GM23338 (cell line): ENCODE measurements around the gene INPPL1. TPM values are rescaled to one million over a fixed set of nuclear protein-coding genes. Genes with fewer than 3 reads are reported as not detected.

Experiments
- CREB1 ChIP-seq: fragments of 250-450 bp; sonication (Bioruptor Pico); IDR thresholded peaks from 2 replicates; pipeline ENCODE4 v1.5.0; 2020; ENCODE audit warnings: low read depth, mild to moderate bottlenecking, moderate library complexity
- JUNB ChIP-seq: IDR thresholded peaks from one replicate; pipeline ENCODE4 v1.6.1; 2016; ENCODE audit warnings: antibody characterized with exemption; ENCODE audit not compliant: unreplicated experiment
- NANOG ChIP-seq: IDR thresholded peaks from 2 replicates; pipeline ENCODE4 v1.6.1; 2016; ENCODE audit warnings: antibody characterized with exemption, borderline replicate concordance
- REST ChIP-seq: IDR thresholded peaks from one replicate; pipeline ENCODE4 v1.6.1; 2018; ENCODE audit warnings: antibody characterized with exemption; ENCODE audit not compliant: unreplicated experiment
- ZNF114 ChIP-seq: fragments of 250-450 bp; sonication (Bioruptor Pico); IDR thresholded peaks from 2 replicates; pipeline ENCODE4 v1.5.0; 2020; ENCODE audit warnings: mild to moderate bottlenecking, moderate library complexity
- ZNF462 ChIP-seq: fragments of 250-450 bp; sonication (Bioruptor Pico); IDR thresholded peaks from 2 replicates; pipeline ENCODE4 v1.5.0; 2020; ENCODE audit warnings: mild to moderate bottlenecking, moderate library complexity
- polyA plus RNA-seq: library from polyadenylated mRNA; unstranded; fragments of >200 nt; fragmentation: Nextera tagmentation; extraction: Ambion mirVana; gene quantifications from 2 replicates; pipeline ENCODE4 v1.2.1, GENCODE V29; 2016
- total RNA-seq: library from RNA; depleted of rRNA; stranded (reverse); fragments of >200 nt; shearing (Covaris generic); gene quantifications from 2 replicates; pipeline ENCODE4 v1.2.3, GENCODE V29; 2014

Gene INPPL1
- total and polyA plus RNA-seq, 2 experiments from 2014 or later, result 21.5 to 54.7 TPM

- TF ChIP-seq ZNF462, result no peak
- no peak for TF ChIP-seq REST
- no peak for TF ChIP-seq ZNF114
- no peak for TF ChIP-seq NANOG
- no peak for TF ChIP-seq CREB1 (CRISPR knock-in tag)
- TF ChIP-seq JUNB, result no peak
Observed at GRCh38 chr11:72237112-72237931, 12.8 kb downstream of the INPPL1 start (continued).
